Lower lobe of right lung (tissue), 2 donors: Measurements from ENCODE around the gene ACTL6B. TPM values are rescaled to one million over a fixed set of nuclear protein-coding genes. Genes with fewer than 3 reads are reported as not detected.
A peak's percentile ranks its signal among the peaks of the same experiment; 100 is the strongest.

Source experiments
- ATAC-seq, 2 donors: fragments of 200-7000 bp; cut with Tn5 transposase; one replicate each; pipeline ENCODE4 v1.9.1; 2020 to 2022; ENCODE audit warnings: mild to moderate bottlenecking in 2 of 2, moderate library complexity in 2 of 2
- DNase-seq: peaks from one replicate; pipeline ENCODE4 v3.0.0-alpha.2; 2020
- H3K27ac ChIP-seq: fragments of 200-600 bp; one replicate; pipeline ENCODE4 v1.8.0; 2022
- H3K27me3 ChIP-seq: fragments of 200-600 bp; one replicate; pipeline ENCODE4 v1.8.0; 2022; ENCODE audit warnings: low read depth
- H3K36me3 ChIP-seq: fragments of 200-600 bp; one replicate; pipeline ENCODE4 v1.8.0; 2022; ENCODE audit warnings: mild to moderate bottlenecking
- H3K4me1 ChIP-seq: fragments of 200-600 bp; one replicate; pipeline ENCODE4 v1.8.0; 2022
- H3K4me3 ChIP-seq: fragments of 200-600 bp; one replicate; pipeline ENCODE4 v1.8.0; 2022; ENCODE audit warnings: mild to moderate bottlenecking
- H3K9me3 ChIP-seq: fragments of 200-600 bp; one replicate; pipeline ENCODE4 v1.8.0; 2022
- intact Hi-C: fragments of 100-400 bp; cut with DNase I; formaldehyde crosslinking; loops from one replicate; pipeline ENCODE4 v1.11.0; 2022
- total RNA-seq: library from RNA; stranded (reverse); fragmentation: NEBNext Ultra II Directional; extraction: Animal tissue kit (Norgen Biotek cat#: 25700); gene quantifications from one replicate; pipeline ENCODE4 v1.2.1, GENCODE V29; 2021
- TF ChIP-seq, protein P1 (sequence below): fragments of 200-600 bp; IDR thresholded peaks from one replicate; pipeline ENCODE4 v1.8.0; 2022; ENCODE audit warnings: antibody characterized with exemption, mild to moderate bottlenecking
- donor health status: DM: no; HTN: yes; CAD: no; lungs with severe emphysema.

The ACTL6B gene
- total RNA-seq, 1 donor from 2014 or later = not detected

DNA sequence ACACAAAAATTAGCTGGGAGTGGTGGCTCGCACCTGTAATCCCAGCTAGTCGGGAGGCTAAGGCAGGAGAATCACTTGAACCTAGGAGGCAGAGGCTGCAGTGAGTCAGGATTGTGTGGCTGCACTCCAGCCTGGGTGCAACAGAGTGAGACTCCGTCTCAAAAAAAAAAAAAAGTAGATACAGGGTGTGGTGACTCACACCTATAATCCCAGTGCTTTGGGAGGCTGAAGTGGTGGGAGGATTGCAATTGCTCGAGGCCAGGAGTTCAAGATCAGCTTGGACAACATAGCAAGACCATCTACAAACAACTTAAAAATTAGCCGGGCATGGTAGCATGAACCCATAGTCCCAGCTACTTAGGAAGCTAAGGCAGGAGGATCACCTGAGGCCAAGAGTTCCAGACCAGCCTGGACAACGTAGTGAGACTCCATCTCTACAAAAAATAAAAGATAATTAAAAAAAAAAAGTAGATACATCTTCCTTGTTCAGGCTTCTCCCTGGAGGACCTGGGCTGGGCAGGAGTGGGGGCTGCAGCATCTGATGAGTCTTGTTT is 41.9 kb downstream of the ACTL6B start:
- Histone ChIP-seq H3K4me1 (peaks cover 12% of the 10 kb centered on the region), H3K9me3 (no peaks in the 10 kb centered on the region), H3K27ac (no peak overlapping the region), H3K36me3 (peaks cover 9% of the 10 kb centered on the region), H3K4me3 (no peak overlapping the region), H3K27me3 (no peaks in the 10 kb centered on the region)
- TF ChIP-seq, protein P1, sequence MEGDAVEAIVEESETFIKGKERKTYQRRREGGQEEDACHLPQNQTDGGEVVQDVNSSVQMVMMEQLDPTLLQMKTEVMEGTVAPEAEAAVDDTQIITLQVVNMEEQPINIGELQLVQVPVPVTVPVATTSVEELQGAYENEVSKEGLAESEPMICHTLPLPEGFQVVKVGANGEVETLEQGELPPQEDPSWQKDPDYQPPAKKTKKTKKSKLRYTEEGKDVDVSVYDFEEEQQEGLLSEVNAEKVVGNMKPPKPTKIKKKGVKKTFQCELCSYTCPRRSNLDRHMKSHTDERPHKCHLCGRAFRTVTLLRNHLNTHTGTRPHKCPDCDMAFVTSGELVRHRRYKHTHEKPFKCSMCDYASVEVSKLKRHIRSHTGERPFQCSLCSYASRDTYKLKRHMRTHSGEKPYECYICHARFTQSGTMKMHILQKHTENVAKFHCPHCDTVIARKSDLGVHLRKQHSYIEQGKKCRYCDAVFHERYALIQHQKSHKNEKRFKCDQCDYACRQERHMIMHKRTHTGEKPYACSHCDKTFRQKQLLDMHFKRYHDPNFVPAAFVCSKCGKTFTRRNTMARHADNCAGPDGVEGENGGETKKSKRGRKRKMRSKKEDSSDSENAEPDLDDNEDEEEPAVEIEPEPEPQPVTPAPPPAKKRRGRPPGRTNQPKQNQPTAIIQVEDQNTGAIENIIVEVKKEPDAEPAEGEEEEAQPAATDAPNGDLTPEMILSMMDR = no peak
- no peak for ATAC-seq
- no peak for DNase-seq
- intact Hi-C loops = no loop called here

DNA sequence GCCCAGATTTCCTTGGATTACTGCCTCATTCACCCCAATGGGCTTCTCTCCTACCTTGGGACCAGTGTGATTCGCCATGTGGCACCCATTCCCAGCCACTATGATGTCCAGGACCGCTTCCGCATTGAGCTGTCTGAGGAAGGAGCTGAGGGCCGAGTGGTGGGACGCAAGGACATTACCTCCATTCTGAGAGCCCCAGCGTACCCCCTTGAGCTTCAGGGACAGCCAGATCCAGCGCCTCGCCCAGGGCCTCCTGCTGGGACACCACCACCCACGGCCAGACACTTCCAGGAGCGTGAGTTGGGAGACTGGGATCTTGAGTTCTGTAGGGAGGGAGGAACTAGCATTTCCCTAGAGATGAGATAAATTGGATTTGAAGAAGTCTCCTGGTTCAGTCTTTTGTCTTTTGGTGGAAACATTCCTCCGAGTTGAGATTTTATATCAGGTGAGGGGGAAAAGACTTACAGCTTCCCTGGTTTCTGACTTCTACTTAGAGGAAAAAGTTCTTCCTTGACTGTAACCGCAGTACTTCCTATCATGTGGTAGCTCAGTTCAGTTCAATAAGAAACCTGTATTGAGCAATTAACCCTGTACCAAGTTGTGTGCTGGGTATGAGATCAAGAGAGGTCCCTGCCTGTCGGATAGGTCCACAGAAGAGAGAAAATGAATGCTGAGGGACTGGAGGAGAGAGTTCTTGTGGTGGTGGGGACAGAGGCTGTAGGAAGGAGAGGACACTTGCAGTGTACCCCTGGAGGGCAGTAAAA is 42.7 kb downstream of the ACTL6B start:
- DNase-seq = no peak
- Histone ChIP-seq H3K27ac (no peak overlapping the region), H3K9me3 (no peaks in the 10 kb centered on the region), H3K27me3 (no peaks in the 10 kb centered on the region), H3K4me3 (peak overlapping the region; percentile 84), H3K36me3 (peaks cover 9% of the 10 kb centered on the region), H3K4me1 (peaks cover 12% of the 10 kb centered on the region)
- no peak for ATAC-seq
- TF ChIP-seq, protein P1 = no peak
- intact Hi-C loops = no loop called here

DNA sequence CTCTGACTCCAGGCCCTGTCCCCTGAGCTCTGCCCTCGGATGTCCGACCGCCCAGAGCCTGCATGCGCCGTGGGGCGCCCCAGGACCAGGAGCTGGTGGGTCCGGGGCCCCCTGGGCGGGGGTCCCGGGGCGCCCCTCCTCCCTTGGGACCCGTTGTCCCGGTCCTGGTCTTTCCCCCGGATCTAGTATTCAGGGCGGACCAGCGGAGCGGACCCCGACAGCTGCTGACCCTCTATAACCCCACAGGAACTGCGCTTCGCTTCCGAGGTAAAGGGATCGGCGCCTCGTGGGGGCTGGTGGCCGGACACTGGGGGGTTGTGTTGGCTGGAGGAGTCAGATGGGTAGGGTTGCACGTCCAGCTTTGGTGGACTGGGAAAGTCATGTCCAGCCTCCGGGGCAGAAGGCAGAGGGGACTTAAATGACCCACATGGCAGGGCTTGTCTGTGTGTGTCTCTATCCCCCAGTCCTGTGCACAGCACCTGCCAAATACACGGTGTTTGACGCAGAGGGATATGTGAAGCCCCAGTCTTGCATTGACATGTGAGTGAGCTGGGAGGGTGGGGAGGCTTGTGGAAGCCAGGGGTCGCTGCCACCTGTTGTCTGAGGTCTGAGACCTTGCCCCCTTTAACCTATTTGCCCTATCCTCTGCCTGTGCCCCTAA is 43.4 kb downstream of the ACTL6B start:
- Histone ChIP-seq H3K9me3 (no peaks in the 10 kb centered on the region), H3K27ac (peak overlapping the region; percentile 96), H3K4me1 (peaks cover 12% of the 10 kb centered on the region), H3K36me3 (peaks cover 9% of the 10 kb centered on the region), H3K4me3 (peak overlapping the region; percentile 84), H3K27me3 (no peaks in the 10 kb centered on the region)
- ATAC-seq = peak; percentile 5 to 11
- intact Hi-C loops = no loop called here
- DNase-seq = no peak
- TF ChIP-seq, protein P1 = no peak

DNA sequence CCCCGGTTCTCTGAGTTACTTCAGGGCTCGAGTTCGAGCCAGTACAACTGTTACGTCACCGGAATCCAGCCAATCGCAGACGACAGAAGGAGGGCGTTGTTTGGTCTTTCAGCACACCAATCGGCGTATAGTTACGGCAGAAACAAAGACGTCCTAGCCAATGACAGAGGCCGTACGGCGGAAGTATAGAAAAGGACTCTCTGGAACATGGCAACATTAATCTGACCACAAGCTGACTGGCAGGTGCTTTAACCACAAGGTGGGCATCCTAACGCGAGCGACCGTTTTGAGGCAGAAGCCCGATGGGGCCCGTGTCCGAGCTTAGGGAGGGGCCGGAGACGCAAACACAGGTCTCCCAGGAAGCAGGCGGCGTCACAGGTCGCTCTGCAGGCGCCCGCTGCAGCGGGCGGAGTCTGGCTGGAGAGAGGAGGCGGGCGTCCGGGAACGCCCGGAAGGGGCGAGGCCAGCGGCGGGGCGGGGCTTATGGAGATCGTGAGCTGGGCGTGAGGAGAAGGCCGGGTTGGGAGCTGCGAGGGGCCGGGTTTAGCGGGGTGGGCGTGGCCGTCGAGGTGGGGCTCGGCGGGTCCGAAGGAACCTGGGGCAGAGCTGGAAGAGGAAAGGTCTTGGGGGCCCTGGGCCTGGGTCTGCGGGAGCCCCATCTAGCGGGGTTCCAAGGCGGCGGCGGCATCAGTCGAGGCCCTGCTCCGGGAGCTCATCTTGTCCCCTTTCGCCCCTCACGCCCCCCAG is 44.1 kb downstream of the ACTL6B start, which contains the start of gene MOSPD3:
MOSPD3 (plus strand) TSS at position 558 of the 747 bp plus-strand sequence. CDS start 252 bp downstream, outside the sequence.
- ATAC-seq (peak; percentile 98 to 99), DNase-seq (peak; percentile 98)
- H3K9me3 ChIP-seq = no peaks in the 10 kb centered on the region
- H3K27me3 ChIP-seq = no peaks in the 10 kb centered on the region
- peaks cover 9% of the 10 kb centered on the region for H3K36me3 ChIP-seq
- intact Hi-C loops = no loop called here
- peak within 1 kb of the TSS; percentile 96 for H3K27ac ChIP-seq
- H3K4me1 ChIP-seq = peaks cover 12% of the 10 kb centered on the region
- TF ChIP-seq, protein P1 = no peak
- H3K4me3 ChIP-seq = peak within 1 kb of the TSS; percentile 84

DNA sequence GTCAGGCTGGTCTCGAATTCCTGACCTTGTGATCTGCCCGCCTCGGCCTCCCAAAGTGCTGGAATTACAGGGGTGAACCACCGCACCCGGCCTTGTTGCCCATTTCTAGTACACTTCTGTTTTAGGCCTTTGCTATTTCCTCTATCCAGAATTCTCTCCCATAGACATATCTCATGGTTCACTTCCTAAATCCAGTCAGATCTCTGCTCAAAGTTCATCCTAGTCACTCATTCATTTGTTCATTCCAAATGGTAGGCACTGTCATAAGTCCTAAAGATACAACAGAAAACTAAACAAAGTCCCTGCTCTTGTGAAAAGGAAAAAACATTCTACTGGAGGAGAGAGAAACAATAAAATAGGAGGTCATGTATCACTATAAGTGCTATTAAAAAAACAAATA is 46.3 kb downstream of the ACTL6B start:
- ATAC-seq (no peak), DNase-seq (no peak)
- Histone ChIP-seq H3K27me3 (no peaks in the 10 kb centered on the region), H3K4me3 (no peak overlapping the region), H3K36me3 (peaks cover 4% of the 10 kb centered on the region), H3K9me3 (no peaks in the 10 kb centered on the region), H3K4me1 (peaks cover 20% of the 10 kb centered on the region), H3K27ac (no peak overlapping the region)
- TF ChIP-seq, protein P1 = no peak
- intact Hi-C loops = no loop called here
